Sigmoid colon (tissue), 7 donors: ENCODE data around the gene FLOT2. TPM values are rescaled to one million over a fixed set of nuclear protein-coding genes. Genes with fewer than 3 reads are reported as not detected.

Experiments used
- DNase-seq: peaks from one replicate; pipeline ENCODE4 v3.0.0-alpha.2; 2019
- H3K27ac ChIP-seq, 4 donors: fragments of 200-600 bp; sonication (generic); one replicate each; pipeline ENCODE4 v1.5.1; 2016 to 2019; ENCODE audit warnings: mild to moderate bottlenecking in 1 of 4
- H3K27me3 ChIP-seq, 3 donors: fragments of 200-600 bp; sonication (generic); one replicate each; pipeline ENCODE4 v1.5.1; 2019; ENCODE audit warnings: mild to moderate bottlenecking in 1 of 3
- H3K36me3 ChIP-seq, 4 donors: fragments of 200-600 bp; sonication (generic); one replicate each; pipeline ENCODE4 v1.5.1; 2016 to 2019
- H3K4me1 ChIP-seq, 4 donors: fragments of 200-600 bp; sonication (generic); one replicate each; pipeline ENCODE4 v1.5.1; 2017 to 2019
- H3K4me3 ChIP-seq, 4 donors: fragments of 200-600 bp; sonication (generic); one replicate each; pipeline ENCODE4 v1.5.1; 2017 to 2019; ENCODE audit warnings: mild to moderate bottlenecking in 2 of 4, moderate library complexity in 1 of 4
- H3K9me3 ChIP-seq, 4 donors: fragments of 200-600 bp in 3 of 4; sonication (generic) in 3 of 4; one replicate each; pipeline versions ENCODE4 v1.5.1 to v1.6.1; 2013 to 2019
- CTCF ChIP-seq, 4 experiments: fragments of 450-650 bp in 3 of 4; fragments of 200-600 bp in 1 of 4; IDR thresholded peaks; one replicate each; pipeline ENCODE4 v1.5.1; 2016 to 2019; ENCODE audit warnings: antibody characterized with exemption in 4 of 4, mild to moderate bottlenecking in 3 of 4, moderate library complexity in 2 of 4
- EP300 ChIP-seq, 4 donors: sonication (generic); formaldehyde crosslinking; IDR thresholded peaks; one replicate each; pipeline ENCODE4 v1.6.1; 2017; ENCODE audit warnings: antibody characterized with exemption in 4 of 4
- POLR2A ChIP-seq, 2 donors: fragments of 450-650 bp; IDR thresholded peaks; one replicate each; pipeline ENCODE4 v1.6.1; 2016; ENCODE audit warnings: antibody characterized with exemption in 2 of 2, mild to moderate bottlenecking in 2 of 2, moderate library complexity in 2 of 2
- POLR2AphosphoS5 ChIP-seq, 4 donors: sonication (generic); formaldehyde crosslinking; IDR thresholded peaks; one replicate each; pipeline ENCODE4 v1.6.1; 2017; ENCODE audit warnings: antibody characterized with exemption in 4 of 4
- WGBS, 2 donors: extraction: QIAGEN DNeasy Blood & Tissue Kit; methylation state at CpG; one replicate each; pipeline ENCODE4 v1.1.7; 2013; 5-methylcytosine and 5-hydroxymethylcytosine counted together
- intact Hi-C: fragments of 100-400 bp; cut with DNase I; formaldehyde crosslinking; loops from one replicate; pipeline ENCODE4 v1.15.1; 2023
- polyA plus RNA-seq, 3 donors: library from polyadenylated mRNA; stranded (reverse); fragments of 200-250 nt; gene quantifications; one replicate each; pipeline ENCODE4 v1.2.3, GENCODE V29; 2013
- total RNA-seq, 4 donors: library from RNA; depleted of rRNA; stranded (reverse); fragments of >200 nt; gene quantifications; one replicate each; pipeline ENCODE4 v1.1.0, GENCODE V29; 2016
- donor health status: healthy with polysubstance abuse.
- donor health status: Bipolar disorder and iron deficiency.
- donor health status: healthy.

The FLOT2 gene
- total RNA-seq, result 10 to 100 TPM; 38.5 to 72.5 (median 52.4) TPM
- polyA plus RNA-seq, result 10 to 100 TPM; 27.3 to 91.8 (median 36.6) TPM

GRCh38 chr17:28896884-28897768 is at the start of gene FLOT2:
FLOT2 (minus strand) TSS chr17:28897733; CDS start chr17:28897574, 159 bp downstream.
- no peaks in the 10 kb centered on the region for H3K36me3 ChIP-seq
- TF ChIP-seq EP300 (IDR thresholded peaks at IDR 0.05) (peak in 2 of 4 donors; percentile 10 to 61), POLR2AphosphoS5 (IDR thresholded peaks at IDR 0.05) (peak in 2 of 4 donors; percentile 54 to 62), CTCF (IDR thresholded peaks at IDR 0.05) (peak in 3 of 4 experiments; percentile 12 to 34 (median 27)), POLR2A (IDR thresholded peaks at IDR 0.05) (no peak)
- H3K27ac ChIP-seq, result peak within 1 kb of the TSS; percentile 82 to 96 (median 92)
- no peaks in the 10 kb centered on the region for H3K9me3 ChIP-seq
- H3K4me3 ChIP-seq, result peak within 1 kb of the TSS; percentile 69 to 93 (median 83)
- peaks cover 0 to 35% (median 29%) of the 10 kb centered on the region in 4 donors for H3K4me1 ChIP-seq
- WGBS, 2 donors, result 0% methylated on average over 73 of the region's 73 CpGs
- intact Hi-C loops, result loop anchor here (2.0 to 5.0 kb wide), 5 partner anchors 45 to 170 kb away; partner anchors contain the start of genes NEK8, PHF12 and TLCD1
- no peaks in the 10 kb centered on the region for H3K27me3 ChIP-seq
- peak; percentile 87 for DNase-seq

- H3K27ac ChIP-seq, result peak overlapping the region; percentile 8 to 99 (median 73)
- H3K4me1 ChIP-seq, result peaks cover 0 to 63% (median 56%) of the 10 kb centered on the region in 4 donors
- 43 to 57% methylated on average over 4 of the region's 4 CpGs for WGBS, 2 donors
- no peak overlapping the region for H3K4me3 ChIP-seq
- no peak for TF ChIP-seq POLR2A (IDR thresholded peaks at IDR 0.05)
- TF ChIP-seq CTCF (IDR thresholded peaks at IDR 0.05), result no peak
- no peak for TF ChIP-seq POLR2AphosphoS5 (IDR thresholded peaks at IDR 0.05)
- no peak for TF ChIP-seq EP300 (IDR thresholded peaks at IDR 0.05)
- no peaks in the 10 kb centered on the region for H3K36me3 ChIP-seq
- no peak for DNase-seq
- no peaks in the 10 kb centered on the region for H3K9me3 ChIP-seq
- intact Hi-C loops, result loop anchor here (5.0 kb wide), 1 partner anchor 134 kb away; no protein-coding TSS in a partner anchor
- no peaks in the 10 kb centered on the region for H3K27me3 ChIP-seq
Observed at GRCh38 chr17:28946239-28946638, 48.7 kb upstream of the FLOT2 start.

- WGBS, 2 donors, result 68 to 87% methylated on average over 8 of the region's 8 CpGs
- H3K9me3 ChIP-seq, result no peaks in the 10 kb centered on the region
- TF ChIP-seq EP300 (IDR thresholded peaks at IDR 0.05), result no peak
- TF ChIP-seq POLR2A (IDR thresholded peaks at IDR 0.05), result no peak
- TF ChIP-seq POLR2AphosphoS5 (IDR thresholded peaks at IDR 0.05), result no peak
- no peak for TF ChIP-seq CTCF (IDR thresholded peaks at IDR 0.05)
- DNase-seq, result no peak
- no peaks in the 10 kb centered on the region for H3K36me3 ChIP-seq
- no peaks in the 10 kb centered on the region for H3K27me3 ChIP-seq
- no peak overlapping the region for H3K4me3 ChIP-seq
- intact Hi-C loops, result loop anchor here (5.0 kb wide), 1 partner anchor 133 kb away; no protein-coding TSS in a partner anchor
- H3K4me1 ChIP-seq, result peaks cover 0 to 74% (median 67%) of the 10 kb centered on the region in 4 donors
- peak overlapping the region; percentile 8 to 99 (median 73) for H3K27ac ChIP-seq
Observed at GRCh38 chr17:28944862-28945741, 47.6 kb upstream of the FLOT2 start.

- Histone ChIP-seq H3K9me3 (no peaks in the 10 kb centered on the region), H3K4me3 (no peak overlapping the region), H3K27me3 (no peaks in the 10 kb centered on the region), H3K4me1 (peaks cover 0 to 82% (median 75%) of the 10 kb centered on the region in 4 donors), H3K36me3 (no peaks in the 10 kb centered on the region), H3K27ac (no peak overlapping the region)
- TF ChIP-seq POLR2AphosphoS5 (IDR thresholded peaks at IDR 0.05) (no peak), POLR2A (IDR thresholded peaks at IDR 0.05) (no peak), CTCF (IDR thresholded peaks at IDR 0.05) (no peak), EP300 (IDR thresholded peaks at IDR 0.05) (no peak)
- DNase-seq, result no peak
- WGBS, 2 donors, result 89 to 91% methylated on average over 4 of the region's 4 CpGs
- intact Hi-C loops, result no loop called here
Observed at GRCh38 chr17:28944343-28944742, 46.8 kb upstream of the FLOT2 start.
